SK-N-MC (cell line): ENCODE measurements around the gene SLC35F5.
"Not testable (repeated sequence)": the region's sequence is repeated elsewhere in the genome, so short reads cannot be mapped to it uniquely, and the experiment has no call there.

Experiments used
- DNase-seq: peaks from one replicate; pipeline ENCODE4 v3.0.0-alpha.2; 2011; ENCODE audit warnings: low read depth, low spot score
- H3K27ac ChIP-seq: fragments of 200-600 bp; sonication (generic); 2 replicates; pipeline ENCODE4 v1.5.1; 2016; ENCODE audit warnings: mixed run types
- H3K36me3 ChIP-seq: fragments of 200-600 bp; sonication (generic); 2 replicates; pipeline ENCODE4 v1.6.1; 2017; ENCODE audit warnings: antibody characterized with exemption, low read length, mixed read lengths; ENCODE audit not compliant: insufficient read depth
- H3K4me3 ChIP-seq: fragments of 200-600 bp; sonication (generic); 2 replicates; pipeline ENCODE4 v1.5.1; 2016
- H3K9ac ChIP-seq: fragments of 200-600 bp; sonication (generic); 2 replicates; pipeline ENCODE4 v1.8.0; 2017; ENCODE audit warnings: mixed run types, mixed read lengths; ENCODE audit not compliant: insufficient read length
- H3K9me3 ChIP-seq: fragments of 200-600 bp; sonication (generic); 2 replicates; pipeline ENCODE4 v1.6.1; 2017; ENCODE audit warnings: low read depth, mild to moderate bottlenecking, antibody characterized with exemption, low read length, moderate library complexity, mixed read lengths
- EZH2 ChIP-seq: fragments of 200-600 bp; sonication (generic); IDR thresholded peaks from one replicate; pipeline ENCODE4 v1.6.1; 2017; ENCODE audit warnings: antibody characterized with exemption
- FOXP2 ChIP-seq: optimal IDR thresholded peaks from 2 replicates; pipeline ENCODE3; 2011; ENCODE audit warnings: mild to moderate bottlenecking, moderate library complexity; ENCODE audit not compliant: insufficient read depth; ENCODE audit errors: extremely low read length, control extremely low read depth
- POLR2AphosphoS5 ChIP-seq: IDR thresholded peaks from 2 replicates; pipeline ENCODE4 v1.6.1; 2012; ENCODE audit warnings: mild to moderate bottlenecking, low read depth, low read length, borderline replicate concordance

SLC35F5 gene

GRCh38 chr2:113672326-113672932 lies 84.0 kb downstream of the SLC35F5 start:
- no peak overlapping the region for H3K9ac ChIP-seq
- no peak overlapping the region for H3K27ac ChIP-seq
- no peak for DNase-seq
- no peaks in the 10 kb centered on the region for H3K36me3 ChIP-seq
- no peak overlapping the region for H3K4me3 ChIP-seq
- TF ChIP-seq FOXP2 (no peak), EZH2 (no peak), POLR2AphosphoS5 (no peak)
- no peaks in the 10 kb centered on the region for H3K9me3 ChIP-seq

GRCh38 chr2:113669013-113669412 lies 87.4 kb downstream of the SLC35F5 start:
- H3K36me3 ChIP-seq, H3K4me3 ChIP-seq, H3K27ac ChIP-seq, DNase-seq, H3K9me3 ChIP-seq, H3K9ac ChIP-seq: not testable (repeated sequence)

- H3K9me3 ChIP-seq, H3K27ac ChIP-seq, H3K36me3 ChIP-seq, H3K4me3 ChIP-seq, H3K9ac ChIP-seq, DNase-seq: not testable (repeated sequence)
These were observed 91.5 kb downstream of the SLC35F5 start for GRCh38 chr2:113664761-113665533.

DNA sequence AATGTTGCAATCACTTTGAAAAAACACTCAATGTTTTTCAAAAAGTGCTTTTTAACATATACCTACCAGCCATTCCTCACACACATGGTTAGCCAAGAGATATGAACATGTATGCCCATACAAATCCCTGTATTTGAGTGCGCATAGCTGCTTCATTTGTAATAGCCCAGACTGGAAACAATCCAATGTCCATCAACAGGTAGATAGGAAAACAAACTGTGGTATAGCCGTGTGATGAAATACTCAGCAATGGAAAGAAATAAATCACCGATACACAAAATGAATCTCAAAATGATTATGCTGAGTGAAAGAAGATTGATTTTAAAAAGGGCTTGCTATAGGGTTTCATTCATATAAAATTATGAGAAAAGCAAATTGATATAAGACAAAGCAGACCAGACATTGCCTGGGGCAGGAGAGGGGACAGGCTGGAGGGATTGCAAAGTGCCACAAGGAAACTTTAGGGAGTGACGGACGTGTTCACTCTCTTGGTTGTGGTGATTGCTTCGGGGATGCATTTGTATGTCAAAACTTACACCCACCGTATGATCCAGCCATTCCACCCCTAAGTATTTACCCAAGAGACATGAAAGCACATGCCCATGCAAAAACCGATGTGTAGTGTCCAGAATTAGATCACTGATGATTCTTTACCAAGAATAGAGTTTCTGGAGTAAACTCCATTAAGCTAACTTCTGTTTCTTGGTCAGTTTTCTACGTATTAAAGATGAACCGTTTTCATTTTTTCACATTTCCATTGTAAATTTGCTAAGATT lies 93.0 kb downstream of the SLC35F5 start:
- not testable (repeated sequence) for DNase-seq, H3K9ac ChIP-seq, H3K4me3 ChIP-seq, H3K27ac ChIP-seq, H3K9me3 ChIP-seq, H3K36me3 ChIP-seq
